ENCODE results near the gene ABHD12B.

The ABHD12B gene

GRCh38 chr14:50832935-50833630 lies 38.8 kb upstream of the ABHD12B start:
- no peaks in the 10 kb centered on the region for H3K36me3 ChIP-seq (replicated peaks; ENCODE audit: insufficient read depth, low read length)
- peaks cover 19% of the 10 kb centered on the region for H3K79me2 ChIP-seq (ENCODE audit: low read length)
- H3K4me3 ChIP-seq (ENCODE audit: low read length) = no peak overlapping the region
- TF ChIP-seq EZH2phosphoT487 (IDR thresholded peaks at IDR 0.05; ENCODE audit: low read length) = no peak
- no peaks in the 10 kb centered on the region for H4K20me1 ChIP-seq (ENCODE audit: insufficient read depth, low read length)
- no peaks in the 10 kb centered on the region for H3F3A ChIP-seq (ENCODE audit: insufficient read depth, low read length)
- no peaks in the 10 kb centered on the region for H3K9me3 ChIP-seq (replicated peaks; ENCODE audit: insufficient read depth, low read length)
- H3K4me2 ChIP-seq (ENCODE audit: low read depth, low read length) = no peak overlapping the region
- no peak overlapping the region for H3K27ac ChIP-seq (ENCODE audit: low read length)
- peaks cover 6% of the 10 kb centered on the region; the same call in 1 of the 2 replicates for H3K4me1 ChIP-seq (ENCODE audit: low read length)
- no peak overlapping the region for H3K9ac ChIP-seq (ENCODE audit: low read length)
- no peak overlapping the region for H2AFZ ChIP-seq (ENCODE audit: low read length)
- no peaks in the 10 kb centered on the region for H3K27me3 ChIP-seq (replicated peaks; ENCODE audit: insufficient read depth, low read length)
- DNase-seq = no peak
- H3K9me2 ChIP-seq (replicated peaks; ENCODE audit: insufficient read depth, low read length) = no peaks in the 10 kb centered on the region

DNA sequence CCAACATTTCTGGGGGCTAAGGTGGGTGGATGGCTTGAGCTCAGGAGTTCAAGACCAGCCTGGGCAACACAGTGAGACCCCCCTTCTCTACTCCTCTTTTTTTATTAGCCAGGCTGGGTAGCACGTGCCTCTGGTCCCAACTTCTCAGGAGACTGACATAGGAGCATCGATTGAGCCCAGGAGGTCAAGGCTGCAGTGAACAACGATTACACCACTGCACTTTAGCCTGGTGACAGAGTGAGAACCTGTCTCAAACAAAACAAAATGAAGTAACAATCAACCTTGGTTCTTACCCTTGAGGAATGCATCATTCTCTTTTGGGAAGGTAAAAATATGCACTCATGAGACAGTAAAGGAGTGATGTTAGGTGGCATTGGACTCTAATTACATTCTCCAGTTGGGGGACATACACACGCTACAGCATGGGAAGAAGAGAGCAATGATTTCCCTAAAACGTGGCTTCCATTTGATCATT lies 37.0 kb upstream of the ABHD12B start:
- peaks cover 3% of the 10 kb centered on the region for H3K79me2 ChIP-seq (ENCODE audit: low read length)
- no peak overlapping the region for H3K27ac ChIP-seq (ENCODE audit: low read length)
- H3K4me2 ChIP-seq (ENCODE audit: low read depth, low read length) = no peak overlapping the region
- no peaks in the 10 kb centered on the region for H4K20me1 ChIP-seq (ENCODE audit: insufficient read depth, low read length)
- H3K4me3 ChIP-seq (ENCODE audit: low read length) = no peak overlapping the region
- H3F3A ChIP-seq (ENCODE audit: insufficient read depth, low read length) = no peaks in the 10 kb centered on the region
- H3K9me2 ChIP-seq (replicated peaks; ENCODE audit: insufficient read depth, low read length) = no peaks in the 10 kb centered on the region
- DNase-seq = no peak
- no peak overlapping the region for H3K9ac ChIP-seq (ENCODE audit: low read length)
- no peaks in the 10 kb centered on the region for H3K9me3 ChIP-seq (replicated peaks; ENCODE audit: insufficient read depth, low read length)
- H2AFZ ChIP-seq (ENCODE audit: low read length) = no peak overlapping the region
- no peak for TF ChIP-seq CTCF (IDR thresholded peaks at IDR 0.05; ENCODE audit: low read length)
- TF ChIP-seq EZH2 (optimal IDR thresholded peaks at IDR 0.05; ENCODE audit: low read depth, low read length) = no peak
- no peak for TF ChIP-seq EZH2phosphoT487 (IDR thresholded peaks at IDR 0.05; ENCODE audit: low read length)
- H3K36me3 ChIP-seq (replicated peaks; ENCODE audit: insufficient read depth, low read length) = no peaks in the 10 kb centered on the region
- no peaks in the 10 kb centered on the region for H3K27me3 ChIP-seq (replicated peaks; ENCODE audit: insufficient read depth, low read length)
- H3K4me1 ChIP-seq (ENCODE audit: low read length) = peaks cover 12% of the 10 kb centered on the region

GRCh38 chr14:50835280-50835679 lies 36.6 kb upstream of the ABHD12B start:
- no peaks in the 10 kb centered on the region for H3K36me3 ChIP-seq (replicated peaks; ENCODE audit: insufficient read depth, low read length)
- H4K20me1 ChIP-seq (ENCODE audit: insufficient read depth, low read length) = no peaks in the 10 kb centered on the region
- no peak overlapping the region for H3K9ac ChIP-seq (ENCODE audit: low read length)
- H3K4me2 ChIP-seq (ENCODE audit: low read depth, low read length) = no peak overlapping the region
- TF ChIP-seq CTCF (IDR thresholded peaks at IDR 0.05; ENCODE audit: low read length) = no peak
- no peak for TF ChIP-seq EZH2phosphoT487 (IDR thresholded peaks at IDR 0.05; ENCODE audit: low read length)
- TF ChIP-seq EZH2 (optimal IDR thresholded peaks at IDR 0.05; ENCODE audit: low read depth, low read length) = no peak
- no peak overlapping the region for H2AFZ ChIP-seq (ENCODE audit: low read length)
- H3K4me3 ChIP-seq (ENCODE audit: low read length) = no peak overlapping the region
- no peaks in the 10 kb centered on the region for H3F3A ChIP-seq (ENCODE audit: insufficient read depth, low read length)
- no peaks in the 10 kb centered on the region for H3K9me3 ChIP-seq (replicated peaks; ENCODE audit: insufficient read depth, low read length)
- H3K9me2 ChIP-seq (replicated peaks; ENCODE audit: insufficient read depth, low read length) = no peaks in the 10 kb centered on the region
- H3K4me1 ChIP-seq (ENCODE audit: low read length) = peaks cover 12% of the 10 kb centered on the region
- H3K27ac ChIP-seq (ENCODE audit: low read length) = no peak overlapping the region
- H3K79me2 ChIP-seq (ENCODE audit: low read length) = no peaks in the 10 kb centered on the region
- H3K27me3 ChIP-seq (replicated peaks; ENCODE audit: insufficient read depth, low read length) = no peaks in the 10 kb centered on the region
- DNase-seq = peak; percentile 39

GRCh38 chr14:50836515-50836914 lies 35.3 kb upstream of the ABHD12B start:
- H3K79me2 ChIP-seq (ENCODE audit: low read length) = no peaks in the 10 kb centered on the region
- no peaks in the 10 kb centered on the region for H4K20me1 ChIP-seq (ENCODE audit: insufficient read depth, low read length)
- no peak overlapping the region for H3K4me2 ChIP-seq (ENCODE audit: low read depth, low read length)
- no peaks in the 10 kb centered on the region for H3K9me2 ChIP-seq (replicated peaks; ENCODE audit: insufficient read depth, low read length)
- H3K9me3 ChIP-seq (replicated peaks; ENCODE audit: insufficient read depth, low read length) = no peaks in the 10 kb centered on the region
- no peak for TF ChIP-seq EZH2phosphoT487 (IDR thresholded peaks at IDR 0.05; ENCODE audit: low read length)
- TF ChIP-seq CTCF (IDR thresholded peaks at IDR 0.05; ENCODE audit: low read length) = no peak
- TF ChIP-seq EZH2 (optimal IDR thresholded peaks at IDR 0.05; ENCODE audit: low read depth, low read length) = no peak
- DNase-seq = no peak
- no peak overlapping the region for H3K4me3 ChIP-seq (ENCODE audit: low read length)
- H3F3A ChIP-seq (ENCODE audit: insufficient read depth, low read length) = no peaks in the 10 kb centered on the region
- H3K27me3 ChIP-seq (replicated peaks; ENCODE audit: insufficient read depth, low read length) = no peaks in the 10 kb centered on the region
- H2AFZ ChIP-seq (ENCODE audit: low read length) = no peak overlapping the region
- H3K9ac ChIP-seq (ENCODE audit: low read length) = no peak overlapping the region
- no peaks in the 10 kb centered on the region for H3K36me3 ChIP-seq (replicated peaks; ENCODE audit: insufficient read depth, low read length)
- no peak overlapping the region for H3K27ac ChIP-seq (ENCODE audit: low read length)
- H3K4me1 ChIP-seq (ENCODE audit: low read length) = peaks cover 12% of the 10 kb centered on the region

Measured in MM.1S (cell line).